SK-N-SH treated with all-trans-retinoic acid at 6 μM for 48 hours (cell line): ENCODE data around the gene NLGN4X.

Source experiments
- CREB5 ChIP-seq: fragments of 250-450 bp; sonication (Bioruptor Pico); IDR thresholded peaks from 2 replicates; pipeline ENCODE4 v1.5.1; 2020; ENCODE audit warnings: low read depth, mild to moderate bottlenecking, moderate library complexity
- GLIS3 ChIP-seq: fragments of 250-450 bp; sonication (Bioruptor Pico); IDR thresholded peaks from 2 replicates; pipeline ENCODE4 v1.5.0; 2020; ENCODE audit warnings: mild to moderate bottlenecking, moderate library complexity
- OSR1 ChIP-seq: fragments of 250-450 bp; sonication (Bioruptor Pico); IDR thresholded peaks from 2 replicates; pipeline ENCODE4 v1.8.0; 2022; ENCODE audit warnings: moderate library complexity, mild to moderate bottlenecking, inconsistent platforms
- PATZ1 ChIP-seq: fragments of 250-450 bp; sonication (Bioruptor Pico); IDR thresholded peaks from 2 replicates; pipeline ENCODE4 v1.8.0; 2020; ENCODE audit warnings: mild to moderate bottlenecking, moderate library complexity, borderline replicate concordance
- RARB ChIP-seq: fragments of 250-450 bp; sonication (Bioruptor Pico); IDR thresholded peaks from 2 replicates; pipeline ENCODE4 v1.8.0; 2021; ENCODE audit warnings: mild to moderate bottlenecking, moderate library complexity
- SNAI2 ChIP-seq: fragments of 250-450 bp; sonication (Bioruptor Pico); IDR thresholded peaks from 2 replicates; pipeline ENCODE4 v1.5.0; 2020; ENCODE audit warnings: mild to moderate bottlenecking, moderate library complexity
- TCF4 ChIP-seq: fragments of 250-450 bp; sonication (Bioruptor Pico); IDR thresholded peaks from 2 replicates; pipeline ENCODE4 v1.8.0; 2021; ENCODE audit warnings: mild to moderate bottlenecking, moderate library complexity, borderline replicate concordance
- ZC3H10 ChIP-seq: fragments of 250-450 bp; sonication (Bioruptor Pico); IDR thresholded peaks from 2 replicates; pipeline ENCODE4 v1.5.1; 2021; ENCODE audit warnings: mild to moderate bottlenecking, moderate library complexity
- ZFP3 ChIP-seq: fragments of 250-450 bp; sonication (Bioruptor Pico); IDR thresholded peaks from 2 replicates; pipeline ENCODE4 v1.5.0; 2020; ENCODE audit warnings: mild to moderate bottlenecking, moderate library complexity
- ZNF565 ChIP-seq: fragments of 450-650 bp; formaldehyde crosslinking; conservative IDR thresholded peaks from 2 replicates; pipeline ENCODE4 v1.5.0; 2020; ENCODE audit warnings: low read depth, mild to moderate bottlenecking, moderate library complexity
- ZNF8 ChIP-seq: fragments of 450-650 bp; formaldehyde crosslinking; IDR thresholded peaks from 2 replicates; pipeline ENCODE4 v1.5.0; 2020; ENCODE audit warnings: mild to moderate bottlenecking, moderate library complexity
- TF ChIP-seq, protein P1 (sequence below): fragments of 250-450 bp; sonication (Bioruptor Pico); IDR thresholded peaks from 2 replicates; pipeline ENCODE4 v1.5.0; 2020; ENCODE audit warnings: mild to moderate bottlenecking, moderate library complexity

DNA sequence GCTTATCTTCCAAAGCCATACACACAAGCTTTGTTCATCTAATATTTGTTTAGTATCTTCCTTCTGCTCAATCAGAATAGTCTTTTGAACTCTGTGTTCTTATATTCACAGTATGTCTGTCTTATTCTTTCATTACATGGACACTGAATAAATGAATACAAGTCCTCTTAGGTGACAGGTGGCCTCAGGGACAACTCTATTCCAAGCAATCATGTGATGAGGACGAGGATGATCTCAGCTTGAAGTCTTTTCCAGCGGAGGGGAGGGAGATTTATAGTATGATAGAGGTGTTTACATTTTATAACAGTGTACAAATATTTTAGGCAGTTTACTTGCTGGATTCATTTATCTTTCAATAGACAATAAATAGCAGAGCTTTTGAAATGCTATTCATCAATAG is 300.4 kb downstream of the NLGN4X start:
- TF ChIP-seq PATZ1 (CRISPR knock-in tag) (no peak), TCF4 (CRISPR knock-in tag) (no peak), ZNF565 (CRISPR knock-in tag) (no peak), GLIS3 (CRISPR knock-in tag) (no peak), ZC3H10 (CRISPR knock-in tag) (no peak), CREB5 (CRISPR knock-in tag) (no peak), OSR1 (CRISPR knock-in tag) (no peak), ZFP3 (CRISPR knock-in tag) (no peak), RARB (CRISPR knock-in tag) (no peak), SNAI2 (CRISPR knock-in tag) (no peak), ZNF8 (CRISPR knock-in tag) (no peak)
- TF ChIP-seq, protein P1, sequence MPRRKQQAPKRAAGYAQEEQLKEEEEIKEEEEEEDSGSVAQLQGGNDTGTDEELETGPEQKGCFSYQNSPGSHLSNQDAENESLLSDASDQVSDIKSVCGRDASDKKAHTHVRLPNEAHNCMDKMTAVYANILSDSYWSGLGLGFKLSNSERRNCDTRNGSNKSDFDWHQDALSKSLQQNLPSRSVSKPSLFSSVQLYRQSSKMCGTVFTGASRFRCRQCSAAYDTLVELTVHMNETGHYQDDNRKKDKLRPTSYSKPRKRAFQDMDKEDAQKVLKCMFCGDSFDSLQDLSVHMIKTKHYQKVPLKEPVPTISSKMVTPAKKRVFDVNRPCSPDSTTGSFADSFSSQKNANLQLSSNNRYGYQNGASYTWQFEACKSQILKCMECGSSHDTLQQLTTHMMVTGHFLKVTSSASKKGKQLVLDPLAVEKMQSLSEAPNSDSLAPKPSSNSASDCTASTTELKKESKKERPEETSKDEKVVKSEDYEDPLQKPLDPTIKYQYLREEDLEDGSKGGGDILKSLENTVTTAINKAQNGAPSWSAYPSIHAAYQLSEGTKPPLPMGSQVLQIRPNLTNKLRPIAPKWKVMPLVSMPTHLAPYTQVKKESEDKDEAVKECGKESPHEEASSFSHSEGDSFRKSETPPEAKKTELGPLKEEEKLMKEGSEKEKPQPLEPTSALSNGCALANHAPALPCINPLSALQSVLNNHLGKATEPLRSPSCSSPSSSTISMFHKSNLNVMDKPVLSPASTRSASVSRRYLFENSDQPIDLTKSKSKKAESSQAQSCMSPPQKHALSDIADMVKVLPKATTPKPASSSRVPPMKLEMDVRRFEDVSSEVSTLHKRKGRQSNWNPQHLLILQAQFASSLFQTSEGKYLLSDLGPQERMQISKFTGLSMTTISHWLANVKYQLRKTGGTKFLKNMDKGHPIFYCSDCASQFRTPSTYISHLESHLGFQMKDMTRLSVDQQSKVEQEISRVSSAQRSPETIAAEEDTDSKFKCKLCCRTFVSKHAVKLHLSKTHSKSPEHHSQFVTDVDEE = no peak
